ENCODE measurements around the gene HTR3E.
"Not testable (repeated sequence)": the region's sequence is repeated elsewhere in the genome, so short reads cannot be mapped to it uniquely, and the experiment has no call there.

Gene HTR3E

GRCh38 chr3:184116017-184116416 lies 19.2 kb downstream of the HTR3E start:
- no peak for DNase-seq

- no peak for DNase-seq
These were observed 20.8 kb downstream of the HTR3E start for GRCh38 chr3:184117636-184118035.

GRCh38 chr3:184121031-184121430 lies 24.2 kb downstream of the HTR3E start:
- DNase-seq, result not testable (repeated sequence)

- no peak for DNase-seq
These were observed 29.1 kb downstream of the HTR3E start for GRCh38 chr3:184126006-184126405.

- DNase-seq, result no peak
These were observed 32.1 kb downstream of the HTR3E start for GRCh38 chr3:184129012-184129411.

GRCh38 chr3:184132945-184133344 lies 36.1 kb downstream of the HTR3E start:
- no peak for DNase-seq

GRCh38 chr3:184133840-184134745 lies 37.2 kb downstream of the HTR3E start:
- peak; percentile 47 to 48 for DNase-seq

- no peak for DNase-seq
These were observed 37.9 kb downstream of the HTR3E start for GRCh38 chr3:184134746-184135148.

GRCh38 chr3:184135149-184135910 lies 38.5 kb downstream of the HTR3E start, which contains the start of gene EIF2B5:
Gene EIF2B5 (plus strand): TSS chr3:184135358. CDS start chr3:184135386, 28 bp downstream.
- peak; percentile 78 to 81 for DNase-seq

- no peak for DNase-seq
These were observed 39.0 kb downstream of the HTR3E start for GRCh38 chr3:184135911-184136260.

- no peak for DNase-seq
These were observed 43.6 kb downstream of the HTR3E start for GRCh38 chr3:184140436-184140835.

- no peak for DNase-seq
These were observed 45.3 kb downstream of the HTR3E start for GRCh38 chr3:184142199-184142598.

- no peak for DNase-seq
These were observed 46.5 kb downstream of the HTR3E start for GRCh38 chr3:184143327-184143726.

GRCh38 chr3:184144505-184144904 lies 47.6 kb downstream of the HTR3E start:
- no peak for DNase-seq

- DNase-seq, result no peak
These were observed 48.3 kb downstream of the HTR3E start for GRCh38 chr3:184145111-184145524.

GRCh38 chr3:184145751-184146270 lies 48.9 kb downstream of the HTR3E start:
- DNase-seq, result no peak

- no peak for DNase-seq
These were observed 51.2 kb downstream of the HTR3E start for GRCh38 chr3:184148076-184148475.

GRCh38 chr3:184149123-184149522 lies 52.3 kb downstream of the HTR3E start:
- no peak for DNase-seq

- DNase-seq, result not testable (repeated sequence)
These were observed 52.9 kb downstream of the HTR3E start for GRCh38 chr3:184149770-184150169.

- DNase-seq, result peak; percentile 24 to 42
These were observed 58.2 kb downstream of the HTR3E start, which contains the start of gene DVL3 for GRCh38 chr3:184154885-184155643. Gene DVL3 (plus strand): TSS chr3:184155377. CDS start chr3:184155636, 259 bp downstream.

GRCh38 chr3:184155644-184156521 lies 59.0 kb downstream of the HTR3E start:
- peak; percentile 40 to 46 for DNase-seq

- no peak for DNase-seq
These were observed 59.7 kb downstream of the HTR3E start for GRCh38 chr3:184156522-184156955.
